WTC11 (cell line): ENCODE data around the gene BBLN.

Source experiments
- CTCF ChIP-seq: fragments of 200-600 bp; IDR thresholded peaks from 2 replicates; pipeline ENCODE4 v1.8.0; 2022; ENCODE audit warnings: antibody characterized with exemption
- PRDM15 ChIP-seq: sonication (generic); formaldehyde crosslinking; IDR thresholded peaks from 2 replicates; pipeline ENCODE4 v1.8.0; 2022; ENCODE audit warnings: missing genetic modification reagents

GRCh38 chr9:128115187-128116103, 44.6 kb upstream of the BBLN start:
- TF ChIP-seq CTCF: no peak
- TF ChIP-seq PRDM15: no peak
